Measurements from ENCODE around the gene KDM3B. TPM values are rescaled to one million over a fixed set of nuclear protein-coding genes. Genes with fewer than 3 reads are reported as not detected.
"Not testable (repeated sequence)": the region's sequence is repeated elsewhere in the genome, so short reads cannot be mapped to it uniquely, and the experiment has no call there.

Gene KDM3B
- total RNA-seq, 5 donors from 2014 or later (not counting 1 experiment from before 2014, with no cell fraction given): 72.9 to 78.3 (median 76.0) TPM

GRCh38 chr5:138318211-138318610 is 34.3 kb upstream of the KDM3B start:
- CTCF ChIA-PET: interaction anchor here in 1 of 2 donors (0.7 kb wide), 1 partner anchor 11 kb away, joined by 4 read pairs; no protein-coding TSS in a partner anchor
- H3K9me3 Mint-ChIP-seq; H3K27ac Mint-ChIP-seq; H3K4me3 Mint-ChIP-seq; H3K9me3 ChIP-seq; H3K27ac ChIP-seq (ENCODE audit: low read length); H3K36me3 ChIP-seq (ENCODE audit: control insufficient read depth in 2 of 2, extremely low read depth in 1 of 2, insufficient read depth in 1 of 2, low read length in 1 of 2); H3K4me3 ChIP-seq (ENCODE audit: control insufficient read depth in 1 of 2, extremely low read depth in 1 of 2, low read length in 1 of 2); H3K36me3 Mint-ChIP-seq; H3K4me1 ChIP-seq (ENCODE audit: control insufficient read depth in 1 of 2, extremely low read depth in 1 of 2, insufficient read depth in 2 of 2, low read length in 2 of 2); H3K27me3 ChIP-seq (replicated peaks in 1 of 2; ENCODE audit: control insufficient read depth in 2 of 2, extremely low read depth in 1 of 2, insufficient read depth in 2 of 2, low read length in 1 of 2); H3K4me1 Mint-ChIP-seq; H3K27me3 Mint-ChIP-seq; DNase-seq; ATAC-seq (replicated peaks in 1 of 4): not testable (repeated sequence)
- POLR2A ChIA-PET: interaction anchor here in 1 of 2 donors (1.1 kb wide), 1 partner anchor 15 kb away, joined by 5 read pairs; no protein-coding TSS in a partner anchor
- no CpG with 5 or more reads among the region's 4 CpGs for WGBS (ENCODE audit: insufficient coverage)

DNA sequence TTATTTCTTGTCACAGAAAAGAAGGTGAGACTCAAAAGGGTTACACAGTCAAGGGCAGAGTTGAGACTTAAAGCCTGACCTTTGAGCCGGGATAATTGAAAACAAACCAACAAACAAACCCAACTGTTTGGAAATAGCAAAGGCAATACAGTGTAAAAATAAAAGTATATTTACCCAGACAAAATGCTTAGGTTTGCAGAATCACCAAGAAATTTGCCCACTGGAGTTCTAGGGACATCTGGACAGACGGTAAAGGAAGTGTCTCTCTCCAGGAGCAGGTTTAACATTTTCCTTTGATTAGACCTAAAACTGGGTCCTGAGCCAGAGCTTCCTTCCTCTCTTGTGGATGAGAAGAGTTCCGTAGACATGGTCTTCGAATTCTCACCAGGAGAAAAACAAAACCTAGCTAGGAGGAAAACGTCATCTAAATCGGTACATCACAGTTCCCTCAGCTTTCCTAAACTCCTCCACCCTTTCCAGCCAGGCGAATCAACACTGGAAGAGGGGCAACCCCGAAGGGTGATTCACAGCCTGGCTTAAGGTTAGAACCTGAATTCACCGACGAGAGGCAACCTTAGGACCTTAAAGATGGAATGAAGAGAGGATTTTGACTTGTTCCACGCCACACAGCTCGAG is 21.6 kb upstream of the KDM3B start:
- CTCF ChIA-PET: interaction anchor here (0.9 to 5.1 kb wide), 5 partner anchors 21 to 152 kb away, joined by 4 to 89 read pairs (median 4); partner anchors contain the start of genes KDM3B (in 2 of the 2), CDC23 (in 1 of the 2) and KIF20A (in 1 of the 2)
- WGBS (ENCODE audit: insufficient coverage): 6% methylated on average over 5 of the region's 12 CpGs
- no peaks in the 10 kb centered on the region for H3K27me3 Mint-ChIP-seq
- no peaks in the 10 kb centered on the region for H3K36me3 ChIP-seq (ENCODE audit: control insufficient read depth in 2 of 2, extremely low read depth in 1 of 2, insufficient read depth in 1 of 2, low read length in 1 of 2)
- H3K27ac Mint-ChIP-seq: no peak overlapping the region
- no peak for DNase-seq
- no peaks in the 10 kb centered on the region for H3K36me3 Mint-ChIP-seq
- peak overlapping the region; percentile 80 to 82 (median 80) for H3K4me3 Mint-ChIP-seq
- H3K9me3 ChIP-seq: no peaks in the 10 kb centered on the region
- peaks cover 6 to 15% of the 10 kb centered on the region in 2 experiments for H3K4me1 ChIP-seq (ENCODE audit: control insufficient read depth in 1 of 2, extremely low read depth in 1 of 2, insufficient read depth in 2 of 2, low read length in 2 of 2)
- peaks cover 18 to 19% (median 19%) of the 10 kb centered on the region in 3 donors for H3K4me1 Mint-ChIP-seq
- POLR2A ChIA-PET: interaction anchor here (1.0 to 1.7 kb wide), 4 partner anchors 20 to 118 kb away, joined by 5 to 11 read pairs (median 8); partner anchors contain the start of genes KDM3B (in 2 of the 2) and CDC23 (in 1 of the 2)
- H3K9me3 Mint-ChIP-seq: no peaks in the 10 kb centered on the region
- H3K27me3 ChIP-seq (replicated peaks in 1 of 2; ENCODE audit: control insufficient read depth in 2 of 2, extremely low read depth in 1 of 2, insufficient read depth in 2 of 2, low read length in 1 of 2): no peaks in the 10 kb centered on the region
- no peak for ATAC-seq (replicated peaks in 1 of 4)
- H3K4me3 ChIP-seq (ENCODE audit: control insufficient read depth in 1 of 2, extremely low read depth in 1 of 2, low read length in 1 of 2): peak overlapping the region; percentile 63 to 87
- H3K27ac ChIP-seq (ENCODE audit: low read length): no peak overlapping the region

DNA sequence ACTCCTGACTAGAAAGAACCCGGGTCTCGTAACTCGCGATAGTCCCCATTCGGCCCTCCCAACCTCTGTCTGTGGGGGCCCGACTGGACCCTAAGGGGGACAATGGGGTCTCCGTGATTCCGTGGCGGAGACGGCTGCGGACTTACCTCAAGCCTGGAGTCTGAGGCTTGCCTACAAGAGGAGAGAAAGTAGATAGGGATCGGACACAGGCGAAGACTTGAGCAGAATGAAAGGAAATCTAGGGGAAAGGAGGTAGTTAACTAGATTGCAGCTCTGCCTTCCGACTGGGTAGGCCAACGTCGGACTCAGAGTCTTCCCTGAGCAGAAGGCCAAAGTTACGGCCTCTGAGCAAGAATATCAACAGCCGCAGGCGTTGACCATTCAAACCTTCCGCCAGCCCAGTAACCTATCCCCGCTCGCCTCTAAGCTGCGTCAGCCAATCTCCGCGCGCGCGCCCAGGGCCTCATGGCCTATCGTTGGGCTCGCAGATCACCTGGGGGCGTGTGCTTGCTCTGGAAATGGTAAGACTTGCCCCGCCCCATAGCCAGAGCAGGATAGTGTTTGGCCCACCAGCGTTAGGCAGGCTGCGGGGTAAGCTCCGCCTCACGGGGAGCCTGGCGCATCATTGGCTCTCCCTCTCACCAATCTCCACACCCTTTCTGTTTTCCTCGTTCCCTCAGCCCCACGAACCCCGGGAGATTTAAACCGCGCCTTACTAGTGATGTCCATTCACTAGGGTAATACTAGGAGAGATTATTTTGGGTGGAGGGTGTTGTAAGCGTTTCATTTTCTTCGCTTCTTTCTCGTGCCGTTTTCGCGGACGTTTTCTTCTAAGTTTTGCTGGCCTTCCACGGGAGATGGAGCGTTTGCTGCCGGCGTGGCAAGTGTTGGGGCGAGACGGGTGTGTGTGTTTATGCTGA is 20.8 kb upstream of the KDM3B start, which contains the start of gene CDC25C:
CDC25C (minus strand) TSS at position 356 of the 920 bp plus-strand sequence. CDS start 624 bp downstream, outside the sequence.
- Histone ChIP-seq H3K9me3 (no peaks in the 10 kb centered on the region), H3K4me3 (ENCODE audit: control insufficient read depth in 1 of 2, extremely low read depth in 1 of 2, low read length in 1 of 2) (peak within 1 kb of the TSS; percentile 63 to 87), H3K27ac (ENCODE audit: low read length) (peak within 1 kb of the TSS; percentile 31), H3K4me1 (ENCODE audit: control insufficient read depth in 1 of 2, extremely low read depth in 1 of 2, insufficient read depth in 2 of 2, low read length in 2 of 2) (peaks cover 6 to 15% of the 10 kb centered on the region in 2 experiments), H3K36me3 (ENCODE audit: control insufficient read depth in 2 of 2, extremely low read depth in 1 of 2, insufficient read depth in 1 of 2, low read length in 1 of 2) (no peaks in the 10 kb centered on the region), H3K27me3 (replicated peaks in 1 of 2; ENCODE audit: control insufficient read depth in 2 of 2, extremely low read depth in 1 of 2, insufficient read depth in 2 of 2, low read length in 1 of 2) (no peaks in the 10 kb centered on the region)
- Mint-ChIP-seq H3K9me3 (no peaks in the 10 kb centered on the region), H3K27me3 (no peaks in the 10 kb centered on the region), H3K27ac (peak within 1 kb of the TSS; percentile 26 to 66), H3K36me3 (no peaks in the 10 kb centered on the region), H3K4me1 (peaks cover 18 to 19% (median 19%) of the 10 kb centered on the region in 3 donors), H3K4me3 (peak within 1 kb of the TSS; percentile 80 to 82 (median 80))
- CTCF ChIA-PET: interaction anchor here (0.5 to 5.1 kb wide), 7 partner anchors 20 to 153 kb away, joined by 3 to 89 read pairs (median 4); partner anchors contain the start of genes KDM3B (in 2 of the 2), CDC23 (in 1 of the 2) and KIF20A (in 1 of the 2)
- ATAC-seq (replicated peaks in 1 of 4) (peak; percentile 99 to 100 (median 100)), DNase-seq (peak; percentile 86 to 100 (median 97))
- under 1% methylated on average over 46 of the region's 55 CpGs for WGBS (ENCODE audit: insufficient coverage)
- POLR2A ChIA-PET: interaction anchor here (0.9 to 1.7 kb wide), 6 partner anchors 16 to 211 kb away, joined by 3 to 11 read pairs (median 6); partner anchors contain the start of genes KDM3B (in 2 of the 2), CDC23 (in 1 of the 2) and ETF1 (in 1 of the 2)

DNA sequence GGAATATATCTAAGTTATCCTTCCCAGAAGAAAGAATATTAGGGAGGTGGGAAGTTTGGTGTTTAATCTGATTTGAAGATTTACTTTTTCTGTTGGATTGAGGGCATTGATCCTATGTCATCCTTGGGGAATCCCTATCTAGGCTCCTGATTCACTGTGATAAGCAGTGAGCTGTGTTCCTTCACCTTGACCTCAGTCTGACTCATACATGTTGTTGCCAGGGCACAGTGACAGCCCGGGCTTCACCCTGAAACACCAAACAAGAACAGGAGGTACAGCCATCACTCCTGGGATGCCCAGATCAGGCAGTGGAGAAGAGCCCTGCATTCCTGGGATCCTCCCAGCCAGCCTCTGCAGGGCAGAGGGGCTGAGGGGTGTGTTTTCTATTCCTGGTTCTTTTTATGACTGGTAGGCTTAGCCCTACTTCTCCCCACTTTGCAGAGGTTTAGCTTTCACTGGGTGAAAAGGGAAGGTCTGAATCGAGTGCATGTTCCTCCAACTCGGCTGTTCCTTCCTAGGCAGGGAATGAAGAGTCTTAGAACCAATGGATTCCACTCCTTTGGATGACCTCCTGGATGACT is 17.5 kb upstream of the KDM3B start:
- no peak overlapping the region for H3K27ac Mint-ChIP-seq
- H3K4me3 Mint-ChIP-seq: peak overlapping the region in 1 of 3 donors; percentile 15
- Histone ChIP-seq H3K4me3 (ENCODE audit: control insufficient read depth in 1 of 2, extremely low read depth in 1 of 2, low read length in 1 of 2) (no peak overlapping the region), H3K27me3 (replicated peaks in 1 of 2; ENCODE audit: control insufficient read depth in 2 of 2, extremely low read depth in 1 of 2, insufficient read depth in 2 of 2, low read length in 1 of 2) (no peaks in the 10 kb centered on the region), H3K27ac (ENCODE audit: low read length) (no peak overlapping the region), H3K9me3 (no peaks in the 10 kb centered on the region), H3K36me3 (ENCODE audit: control insufficient read depth in 2 of 2, extremely low read depth in 1 of 2, insufficient read depth in 1 of 2, low read length in 1 of 2) (no peaks in the 10 kb centered on the region), H3K4me1 (ENCODE audit: control insufficient read depth in 1 of 2, extremely low read depth in 1 of 2, insufficient read depth in 2 of 2, low read length in 2 of 2) (peaks cover 23 to 36% of the 10 kb centered on the region in 2 experiments)
- CTCF ChIA-PET: interaction anchor here (0.5 to 5.1 kb wide), 2 partner anchors 17 to 18 kb away, joined by 3 to 89 read pairs; partner anchors contain the start of gene KDM3B (in 2 of the 2)
- H3K9me3 Mint-ChIP-seq: no peaks in the 10 kb centered on the region
- 61% methylated on average over 3 of the region's 3 CpGs for WGBS (ENCODE audit: insufficient coverage)
- no peaks in the 10 kb centered on the region for H3K36me3 Mint-ChIP-seq
- peaks cover 40 to 41% (median 40%) of the 10 kb centered on the region in 3 donors for H3K4me1 Mint-ChIP-seq
- POLR2A ChIA-PET: no interaction called here
- no peak for DNase-seq
- no peaks in the 10 kb centered on the region for H3K27me3 Mint-ChIP-seq
- ATAC-seq (replicated peaks in 1 of 4): no peak

- 0% methylated on average over 2 of the region's 13 CpGs for WGBS (ENCODE audit: insufficient coverage)
- POLR2A ChIA-PET: interaction anchor here (0.5 to 3.7 kb wide), 6 partner anchors 15 to 1359 kb away, joined by 3 to 33 read pairs (median 4); partner anchors contain the start of genes KDM3B (in 2 of the 2) and HSPA9 (in 1 of the 2)
Measured at GRCh38 chr5:138336952-138337684, 15.4 kb upstream of the KDM3B start.

More at GRCh38 chr5:138336952-138337684, 15.4 kb upstream of the KDM3B start:
- no peaks in the 10 kb centered on the region for H3K27me3 ChIP-seq (replicated peaks in 1 of 2; ENCODE audit: control insufficient read depth in 2 of 2, extremely low read depth in 1 of 2, insufficient read depth in 2 of 2, low read length in 1 of 2)
- Mint-ChIP-seq H3K36me3 (peaks cover 10% of the 10 kb centered on the region), H3K27ac (peak overlapping the region; percentile 98 to 100), H3K4me1 (peaks cover 36 to 43% (median 41%) of the 10 kb centered on the region in 3 donors), H3K9me3 (no peaks in the 10 kb centered on the region), H3K27me3 (no peaks in the 10 kb centered on the region), H3K4me3 (peak overlapping the region; percentile 87 to 90 (median 89))
- ATAC-seq (replicated peaks in 1 of 4) (peak; percentile 0 to 47 (median 6)), DNase-seq (peak in 20 of 35 experiments; percentile 56 to 83 (median 72))
- CTCF ChIA-PET: interaction anchor here (0.5 to 6.3 kb wide), 5 partner anchors 13 to 92 kb away, joined by 3 to 88 read pairs (median 7); partner anchors contain the start of gene KDM3B (in 1 of the 2)
- H3K4me1 ChIP-seq (ENCODE audit: control insufficient read depth in 1 of 2, extremely low read depth in 1 of 2, insufficient read depth in 2 of 2, low read length in 2 of 2): peaks cover 21 to 27% of the 10 kb centered on the region in 2 experiments
- H3K4me3 ChIP-seq (ENCODE audit: control insufficient read depth in 1 of 2, extremely low read depth in 1 of 2, low read length in 1 of 2): peak overlapping the region; percentile 75 to 90
- peaks cover 0 to 7% of the 10 kb centered on the region in 2 donors for H3K36me3 ChIP-seq (ENCODE audit: control insufficient read depth in 2 of 2, extremely low read depth in 1 of 2, insufficient read depth in 1 of 2, low read length in 1 of 2)
- no peaks in the 10 kb centered on the region for H3K9me3 ChIP-seq
- H3K27ac ChIP-seq (ENCODE audit: low read length): peak overlapping the region; percentile 98

Measured in T-cell (primary cell).